AG10803 (cell line): ENCODE results near the gene SEC14L2.

Experiments
- DNase-seq: peaks from one replicate; pipeline ENCODE4 v3.0.0; 2010; ENCODE audit warnings: low read depth
- H3K4me3 ChIP-seq: 2 replicates; pipeline ENCODE4 v1.5.1; 2011; ENCODE audit warnings: mild to moderate bottlenecking, low read length, control low read depth
- TF ChIP-seq, protein P1 (sequence below): conservative IDR thresholded peaks from 2 replicates; pipeline ENCODE4 v1.5.1; 2011; ENCODE audit warnings: mild to moderate bottlenecking, low read length, control low read depth, inconsistent platforms

SEC14L2 gene

DNA sequence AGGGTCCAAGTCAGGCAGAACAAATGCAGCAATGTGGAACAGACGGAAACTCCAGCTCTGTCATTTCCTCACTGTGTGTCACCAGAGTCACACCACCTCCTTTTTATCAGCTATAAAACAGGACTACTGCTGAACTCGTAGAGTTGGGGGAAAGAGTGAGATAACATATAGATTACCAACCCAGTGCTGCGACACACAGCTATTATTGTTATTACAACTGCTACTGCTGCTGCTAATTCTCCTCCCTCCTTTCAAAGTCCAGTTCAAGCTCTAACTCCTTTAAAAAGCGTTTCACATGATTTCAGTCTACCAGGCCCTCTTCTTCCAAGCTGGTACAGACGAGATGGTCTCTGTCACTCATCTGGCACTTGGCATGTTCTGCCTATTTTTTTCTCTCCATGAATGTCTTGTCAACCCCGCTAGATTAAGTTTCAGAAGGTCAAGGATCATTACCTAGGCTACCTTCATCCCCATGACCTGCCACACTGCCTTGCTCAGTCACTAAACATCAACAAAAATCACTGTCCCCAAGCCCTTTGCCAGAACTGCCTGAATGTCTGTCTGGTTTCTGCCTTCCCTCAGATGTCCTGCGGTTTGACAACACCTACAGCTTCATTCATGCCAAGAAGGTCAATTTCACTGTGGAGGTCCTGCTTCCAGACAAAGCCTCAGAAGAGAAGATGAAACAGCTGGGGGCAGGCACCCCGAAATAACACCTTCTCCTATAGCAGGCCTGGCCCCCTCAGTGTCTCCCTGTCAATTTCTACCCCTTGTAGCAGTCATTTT lies 25.1 kb downstream of the SEC14L2 start:
- H3K4me3 ChIP-seq, result no peak overlapping the region; the same call in 1 of the 2 replicates
- DNase-seq, result no peak
- TF ChIP-seq, protein P1, sequence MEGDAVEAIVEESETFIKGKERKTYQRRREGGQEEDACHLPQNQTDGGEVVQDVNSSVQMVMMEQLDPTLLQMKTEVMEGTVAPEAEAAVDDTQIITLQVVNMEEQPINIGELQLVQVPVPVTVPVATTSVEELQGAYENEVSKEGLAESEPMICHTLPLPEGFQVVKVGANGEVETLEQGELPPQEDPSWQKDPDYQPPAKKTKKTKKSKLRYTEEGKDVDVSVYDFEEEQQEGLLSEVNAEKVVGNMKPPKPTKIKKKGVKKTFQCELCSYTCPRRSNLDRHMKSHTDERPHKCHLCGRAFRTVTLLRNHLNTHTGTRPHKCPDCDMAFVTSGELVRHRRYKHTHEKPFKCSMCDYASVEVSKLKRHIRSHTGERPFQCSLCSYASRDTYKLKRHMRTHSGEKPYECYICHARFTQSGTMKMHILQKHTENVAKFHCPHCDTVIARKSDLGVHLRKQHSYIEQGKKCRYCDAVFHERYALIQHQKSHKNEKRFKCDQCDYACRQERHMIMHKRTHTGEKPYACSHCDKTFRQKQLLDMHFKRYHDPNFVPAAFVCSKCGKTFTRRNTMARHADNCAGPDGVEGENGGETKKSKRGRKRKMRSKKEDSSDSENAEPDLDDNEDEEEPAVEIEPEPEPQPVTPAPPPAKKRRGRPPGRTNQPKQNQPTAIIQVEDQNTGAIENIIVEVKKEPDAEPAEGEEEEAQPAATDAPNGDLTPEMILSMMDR, result no peak

DNA sequence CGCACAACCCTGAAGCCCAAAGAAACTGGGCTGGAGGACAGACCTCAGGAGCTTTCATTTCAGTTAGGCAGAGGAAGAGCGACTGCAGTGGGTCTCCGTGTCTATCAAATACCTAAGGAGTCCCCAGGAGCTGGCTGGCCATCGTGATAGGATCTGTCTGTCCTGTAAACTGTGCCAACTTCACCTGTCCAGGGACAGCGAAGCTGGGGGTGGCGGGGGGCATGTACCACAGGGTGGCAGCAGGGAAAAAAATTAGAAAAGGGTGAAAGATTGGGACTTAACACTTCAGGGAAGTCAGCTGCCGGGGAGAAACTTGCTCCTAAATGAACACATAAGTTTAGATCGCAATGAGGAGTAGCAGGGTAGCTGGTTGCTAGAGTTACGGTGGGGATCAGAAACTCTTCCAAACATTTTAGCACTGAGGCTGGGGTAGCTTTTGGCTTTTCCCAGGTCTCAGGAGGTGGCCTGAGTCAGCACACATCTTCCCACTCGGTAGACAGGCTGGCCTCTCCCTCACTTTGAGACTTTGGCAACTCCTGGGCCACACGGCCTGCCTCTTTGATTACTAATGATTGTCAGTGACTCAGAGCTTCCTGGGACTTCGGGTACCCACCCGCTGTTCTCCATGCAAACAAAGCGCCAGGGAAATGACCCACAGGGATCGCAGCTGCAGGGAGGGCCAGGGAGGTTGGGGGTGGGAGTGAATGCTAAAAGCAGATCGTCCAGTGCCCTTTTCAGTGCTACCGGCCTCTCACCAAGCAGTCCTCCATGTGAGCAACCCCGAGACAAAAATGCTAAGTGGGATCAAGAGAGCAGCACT lies 25.9 kb downstream of the SEC14L2 start:
- DNase-seq, result peak; percentile 89
- TF ChIP-seq, protein P1, result no peak
- H3K4me3 ChIP-seq, result peak overlapping the region; percentile 75

DNA sequence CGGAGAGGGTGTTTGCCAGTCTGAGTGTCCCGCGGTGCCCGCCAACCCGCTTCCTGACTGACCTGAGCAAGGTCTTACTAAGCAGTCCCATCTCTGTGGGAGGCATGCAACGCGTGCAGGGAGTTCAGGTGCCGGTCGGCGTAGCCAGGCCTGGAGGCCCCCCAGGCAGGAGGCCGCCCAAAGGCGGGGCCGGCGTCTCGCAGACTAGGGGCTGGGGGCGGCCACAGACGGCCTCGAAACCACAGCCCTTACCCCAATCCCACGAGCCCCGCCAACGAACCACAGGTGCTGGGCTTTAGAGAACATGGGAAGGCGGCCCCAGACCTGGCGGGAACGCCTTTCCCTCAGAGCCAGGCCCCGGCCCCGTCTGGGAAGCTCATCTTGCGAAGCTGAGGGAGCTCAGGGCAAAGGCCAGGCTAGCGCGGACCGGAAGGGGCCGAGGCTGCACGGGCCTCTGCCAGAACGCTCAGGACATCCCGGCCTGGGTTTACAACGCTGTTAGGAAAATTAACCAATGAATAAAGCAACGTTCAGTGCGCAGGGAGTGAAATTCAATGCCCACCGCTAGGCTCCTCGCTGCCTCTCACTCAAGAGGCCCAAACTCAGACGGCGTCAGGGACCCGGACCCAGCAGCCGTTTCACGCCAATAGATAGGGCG lies 26.6 kb downstream of the SEC14L2 start:
- TF ChIP-seq, protein P1, result no peak
- H3K4me3 ChIP-seq, result peak overlapping the region; percentile 75
- DNase-seq, result no peak

DNA sequence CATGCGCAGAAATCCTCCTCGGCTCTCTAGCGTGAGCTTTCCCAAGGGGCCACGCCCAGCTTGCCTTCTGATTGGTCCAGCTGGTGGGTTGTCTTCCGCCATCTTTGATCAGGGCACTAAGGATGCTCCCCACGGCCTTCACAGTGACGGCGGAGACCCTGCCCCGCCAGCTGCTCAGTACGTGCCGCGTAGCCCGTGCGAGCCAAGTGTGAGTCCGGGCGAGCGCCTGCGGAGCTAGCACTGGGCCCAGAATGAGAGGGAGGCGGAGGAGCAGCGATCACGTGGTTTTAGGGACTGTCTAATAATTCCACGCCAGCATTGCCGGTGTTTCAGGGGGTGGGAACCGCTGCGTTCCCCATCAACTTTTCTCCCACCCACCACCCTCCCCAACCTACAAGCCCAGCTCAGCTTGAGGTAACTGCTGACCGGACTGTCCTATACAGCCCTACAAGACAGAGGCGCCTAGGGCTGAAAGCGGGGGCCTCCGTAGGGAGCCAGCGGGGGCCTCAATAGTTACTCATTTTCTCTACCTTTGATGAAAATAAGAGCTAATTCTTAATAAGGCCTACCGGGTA lies 27.2 kb downstream of the SEC14L2 start:
- TF ChIP-seq, protein P1, result no peak
- peak overlapping the region; percentile 75 for H3K4me3 ChIP-seq
- DNase-seq, result peak; percentile 100

DNA sequence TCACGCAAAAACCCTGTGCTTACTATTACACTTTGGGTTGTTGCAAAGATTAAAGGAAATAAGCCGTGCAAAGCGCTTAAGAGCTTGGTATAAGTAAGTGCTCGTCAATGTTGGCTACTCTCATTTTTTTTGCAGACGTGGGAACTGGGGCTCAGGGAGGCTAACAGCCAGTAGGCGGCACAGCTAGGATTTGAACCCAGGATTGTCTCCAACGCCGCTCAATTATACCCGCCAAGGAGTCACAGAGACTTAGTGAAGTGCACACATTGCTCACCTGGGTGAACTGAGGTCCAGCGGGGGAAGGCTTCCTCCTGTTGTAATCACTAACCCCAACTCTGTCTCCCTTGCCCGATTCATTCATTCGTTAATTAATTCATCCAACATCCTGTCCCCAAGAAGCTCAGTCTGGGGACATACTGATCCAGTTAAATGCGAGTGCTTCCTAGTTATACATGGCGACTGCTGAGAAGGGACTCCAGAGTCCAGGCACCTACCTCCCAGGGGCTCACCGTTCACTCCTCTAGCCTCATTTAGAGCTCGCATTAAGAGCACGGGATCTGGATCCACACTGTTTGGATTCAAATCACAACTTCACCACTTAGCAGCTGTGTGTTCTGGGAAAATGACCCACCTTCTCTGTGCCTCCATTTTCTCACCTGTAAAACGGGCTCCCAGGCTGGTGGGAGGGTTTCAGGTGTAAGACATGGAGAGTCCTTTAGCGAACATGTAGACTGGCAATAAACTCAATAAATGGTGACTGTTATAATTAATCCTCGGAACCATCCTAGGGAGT lies 27.9 kb downstream of the SEC14L2 start:
- peak overlapping the region; percentile 67 for H3K4me3 ChIP-seq
- no peak for DNase-seq
- TF ChIP-seq, protein P1, result peak; percentile 27

DNA sequence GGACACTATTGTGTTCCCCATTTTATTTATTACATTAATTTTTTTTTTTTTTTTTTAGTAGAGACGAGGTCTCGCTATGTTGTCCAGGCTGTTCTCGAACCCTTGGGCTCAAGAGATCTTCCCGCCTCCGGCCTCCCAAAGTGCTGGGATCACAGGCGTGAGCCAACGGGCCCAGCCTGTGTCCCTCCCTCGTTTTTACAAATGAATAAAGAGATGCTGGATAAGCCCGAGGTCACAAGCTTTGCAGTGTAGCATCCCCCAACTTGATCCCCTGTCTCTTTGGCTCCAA lies 28.5 kb downstream of the SEC14L2 start:
- peak overlapping the region; percentile 67 for H3K4me3 ChIP-seq
- TF ChIP-seq, protein P1, result no peak
- DNase-seq, result no peak
